HEK293 (cell line): ENCODE data around the gene ANGPT4.

Experiments
- CTCF ChIA-PET: fragments of 350-600 bp; formaldehyde crosslinking; extraction: SDS; loops from one replicate; lab custom pipeline; 2021; ENCODE audit warnings: antibody characterized with exemption; lab: Yijun Ruan, JAX
- POLR2A ChIA-PET: fragments of 300-600 bp; formaldehyde crosslinking; extraction: SDS; loops from one replicate; lab custom pipeline; 2020; ENCODE audit warnings: antibody characterized with exemption, inconsistent platforms; lab: Yijun Ruan, JAX
- H3K27ac ChIP-seq: fragments of 200-500 bp; sonication (Bioruptor generic); 2 replicates; pipeline ENCODE4 v1.5.1; 2014; ENCODE audit warnings: low read depth, low read length, control low read depth, inconsistent platforms; ENCODE audit errors: extremely low read depth
- H3K36me3 ChIP-seq, 2 experiments: fragments of 200-500 bp in 1 of 2; sonication (Bioruptor generic) in 1 of 2; 1 replicate in 1 of 2; 2 replicates in 1 of 2; pipeline ENCODE4 v1.5.1; 2014 to 2017; ENCODE audit warnings: inconsistent platforms in 2 of 2, low read length in 2 of 2; ENCODE audit not compliant: control insufficient read depth in 2 of 2, insufficient read depth in 1 of 2
- H3K4me1 ChIP-seq: fragments of 200-500 bp; sonication (Bioruptor generic); 2 replicates; pipeline ENCODE4 v1.5.1; 2014; ENCODE audit warnings: mild to moderate bottlenecking, low read length, inconsistent platforms; ENCODE audit not compliant: control insufficient read depth, insufficient read depth
- H3K4me3 ChIP-seq: 2 replicates; pipeline ENCODE4 v1.5.1; 2011; ENCODE audit warnings: low read depth, mild to moderate bottlenecking, control low read depth, low read length, moderate library complexity
- H3K9me3 ChIP-seq: fragments of 200-500 bp; sonication (Bioruptor generic); 2 replicates; pipeline ENCODE4 v1.5.1; 2014; ENCODE audit warnings: low read depth, low read length, inconsistent platforms; ENCODE audit not compliant: control insufficient read depth, insufficient read depth
- GLIS2 ChIP-seq: fragments of 450-650 bp; formaldehyde crosslinking; IDR thresholded peaks from 2 replicates; pipeline ENCODE4 v1.5.1; 2016; ENCODE audit warnings: missing biosample characterization, missing genetic modification characterization
- HOXD13 ChIP-seq: sonication (generic); formaldehyde crosslinking; IDR thresholded peaks from 2 replicates; pipeline ENCODE4 v1.8.0; 2022; ENCODE audit warnings: missing genetic modification reagents, borderline replicate concordance
- MYNN ChIP-seq: fragments of 450-650 bp; formaldehyde crosslinking; IDR thresholded peaks from 2 replicates; pipeline ENCODE4 v1.5.1; 2016; ENCODE audit warnings: missing biosample characterization, missing genetic modification characterization, borderline replicate concordance
- OSR2 ChIP-seq: fragments of 450-650 bp; formaldehyde crosslinking; IDR thresholded peaks from 2 replicates; pipeline ENCODE4 v1.5.1; 2016; ENCODE audit warnings: missing biosample characterization, missing genetic modification characterization
- PATZ1 ChIP-seq: fragments of 450-650 bp; formaldehyde crosslinking; IDR thresholded peaks from 2 replicates; pipeline ENCODE4 v1.5.1; 2016; ENCODE audit warnings: missing biosample characterization, missing genetic modification characterization
- PRDM10 ChIP-seq: fragments of 450-650 bp; formaldehyde crosslinking; IDR thresholded peaks from 2 replicates; pipeline ENCODE4 v1.5.1; 2016; ENCODE audit warnings: missing biosample characterization, missing genetic modification characterization
- SCRT2 ChIP-seq: fragments of 450-650 bp; formaldehyde crosslinking; IDR thresholded peaks from 2 replicates; pipeline ENCODE4 v1.5.1; 2016; ENCODE audit warnings: missing biosample characterization, missing genetic modification characterization
- ZNF138 ChIP-seq: fragments of 450-650 bp; formaldehyde crosslinking; IDR thresholded peaks from 2 replicates; pipeline ENCODE4 v1.5.1; 2016; ENCODE audit warnings: missing biosample characterization, missing genetic modification characterization, borderline replicate concordance
- ZNF174 ChIP-seq: fragments of 450-650 bp; formaldehyde crosslinking; IDR thresholded peaks from 2 replicates; pipeline ENCODE4 v1.5.0; 2017; ENCODE audit warnings: missing biosample characterization, mild to moderate bottlenecking, missing genetic modification characterization
- ZNF202 ChIP-seq: fragments of 450-650 bp; formaldehyde crosslinking; IDR thresholded peaks from 2 replicates; pipeline ENCODE4 v1.5.1; 2016; ENCODE audit warnings: missing biosample characterization, missing genetic modification characterization, borderline replicate concordance
- ZNF248 ChIP-seq: fragments of 450-650 bp; formaldehyde crosslinking; IDR thresholded peaks from 2 replicates; pipeline ENCODE4 v1.5.1; 2017; ENCODE audit warnings: missing biosample characterization, missing genetic modification characterization
- ZNF266 ChIP-seq: fragments of 450-650 bp; formaldehyde crosslinking; IDR thresholded peaks from 2 replicates; pipeline ENCODE4 v1.5.1; 2016; ENCODE audit warnings: missing biosample characterization, missing genetic modification characterization, low read depth
- ZNF274 ChIP-seq, 2 experiments: fragments of 200-500 bp in 1 of 2; fragments of 450-650 bp in 1 of 2; sonication (Bioruptor generic) in 1 of 2; formaldehyde crosslinking in 1 of 2; IDR thresholded peaks; 2 replicates each; pipeline versions ENCODE4 v1.5.1 to v1.6.1; 2014 to 2016; ENCODE audit warnings: borderline replicate concordance in 1 of 2, inconsistent platforms in 1 of 2, low read length in 1 of 2, missing biosample characterization in 1 of 2, missing genetic modification characterization in 1 of 2
- ZNF292 ChIP-seq: fragments of 450-650 bp; formaldehyde crosslinking; IDR thresholded peaks from 2 replicates; pipeline ENCODE4 v1.5.1; 2016; ENCODE audit warnings: low read depth, missing biosample characterization, missing genetic modification characterization, borderline replicate concordance
- ZNF302 ChIP-seq: fragments of 450-650 bp; formaldehyde crosslinking; IDR thresholded peaks from 2 replicates; pipeline ENCODE4 v1.5.1; 2016; ENCODE audit warnings: missing biosample characterization, missing genetic modification characterization, low read depth
- ZNF324 ChIP-seq: fragments of 450-650 bp; formaldehyde crosslinking; IDR thresholded peaks from 2 replicates; pipeline ENCODE4 v1.5.1; 2016; ENCODE audit warnings: missing biosample characterization, missing genetic modification characterization
- ZNF366 ChIP-seq: fragments of 450-650 bp; formaldehyde crosslinking; conservative IDR thresholded peaks from 2 replicates; pipeline ENCODE4 v1.5.1; 2016; ENCODE audit warnings: missing biosample characterization, missing genetic modification characterization
- ZNF426 ChIP-seq: fragments of 450-650 bp; formaldehyde crosslinking; IDR thresholded peaks from 2 replicates; pipeline ENCODE4 v1.5.1; 2017; ENCODE audit warnings: missing biosample characterization, missing genetic modification characterization, mild to moderate bottlenecking, inconsistent platforms, moderate library complexity
- ZNF433 ChIP-seq: fragments of 450-650 bp; formaldehyde crosslinking; IDR thresholded peaks from 2 replicates; pipeline ENCODE4 v1.5.1; 2016; ENCODE audit warnings: missing biosample characterization, missing genetic modification characterization, low read depth
- ZNF561 ChIP-seq: fragments of 450-650 bp; IDR thresholded peaks from 2 replicates; pipeline ENCODE4 v1.5.1; 2018; ENCODE audit warnings: missing biosample characterization, missing genetic modification characterization, borderline replicate concordance
- ZNF571 ChIP-seq: fragments of 450-650 bp; formaldehyde crosslinking; IDR thresholded peaks from 2 replicates; pipeline ENCODE4 v1.5.0; 2017; ENCODE audit warnings: missing biosample characterization, missing genetic modification characterization
- ZSCAN16 ChIP-seq: fragments of 450-650 bp; formaldehyde crosslinking; IDR thresholded peaks from 2 replicates; pipeline ENCODE4 v1.5.1; 2016; ENCODE audit warnings: missing biosample characterization, missing genetic modification characterization
- ZSCAN23 ChIP-seq: fragments of 450-650 bp; formaldehyde crosslinking; IDR thresholded peaks from 2 replicates; pipeline ENCODE4 v1.5.1; 2016; ENCODE audit warnings: missing biosample characterization, missing genetic modification characterization

Gene ANGPT4

GRCh38 chr20:842547-842940, 73.6 kb downstream of the ANGPT4 start:
- ChIA-PET CTCF (interaction anchor here (1.2 to 1.7 kb wide), 2 partner anchors 9 to 114 kb away, joined by 4 to 5 read pairs; no protein-coding TSS in a partner anchor), POLR2A (no interaction called here)
- TF ChIP-seq ZNF174 (tag by site-specific recombination) (no peak), ZNF324 (tag by site-specific recombination) (no peak), ZNF433 (no peak)
- Histone ChIP-seq H3K4me3 (no peak overlapping the region), H3K4me1 (peaks cover 2% of the 10 kb centered on the region; the same call in 1 of the 2 replicates), H3K36me3 (peaks cover 0 to 2% of the 10 kb centered on the region in 2 experiments; a peak in 1 of 3 replicates), H3K27ac (no peak overlapping the region), H3K9me3 (no peaks in the 10 kb centered on the region)

- CTCF ChIA-PET: interaction anchor here (0.6 to 1.2 kb wide), 5 partner anchors 10 to 1114 kb away, joined by 3 to 6 read pairs (median 3); no protein-coding TSS in a partner anchor
- POLR2A ChIA-PET: no interaction called here
- Histone ChIP-seq H3K36me3 (peaks cover 0 to 2% of the 10 kb centered on the region in 2 experiments; a peak in 1 of 3 replicates), H3K4me3 (no peak overlapping the region), H3K4me1 (peaks cover 2% of the 10 kb centered on the region; the same call in 1 of the 2 replicates), H3K9me3 (no peaks in the 10 kb centered on the region), H3K27ac (no peak overlapping the region)
- TF ChIP-seq GLIS2 (tag by site-specific recombination): 0 out of 2 replicates have a peak, but pooled peaks have one; percentile 26
- no peak for TF ChIP-seq HOXD13 (CRISPR knock-in tag)
- no peak for TF ChIP-seq ZNF302 (tag by site-specific recombination)
Measured at GRCh38 chr20:841568-842546, 74.3 kb downstream of the ANGPT4 start.

GRCh38 chr20:840858-841567, 75.1 kb downstream of the ANGPT4 start:
- POLR2A ChIA-PET: no interaction called here
- TF ChIP-seq ZNF266: no peak
- TF ChIP-seq SCRT2 (tag by site-specific recombination): no peak
- no peak for TF ChIP-seq ZNF248 (tag by site-specific recombination)
- no peak for TF ChIP-seq ZNF292 (tag by site-specific recombination)
- TF ChIP-seq ZNF138 (tag by site-specific recombination): no peak
- TF ChIP-seq ZSCAN16 (tag by site-specific recombination): no peak
- no peak for TF ChIP-seq ZNF433
- no peak for TF ChIP-seq PRDM10 (tag by site-specific recombination)
- no peak for TF ChIP-seq ZNF274 (IDR thresholded peaks at IDR 0.05; ENCODE audit: low read length)
- TF ChIP-seq ZNF274 (tag by site-specific recombination; IDR thresholded peaks at IDR 0.05; ENCODE audit: borderline replicate concordance): no peak
- TF ChIP-seq MYNN: no peak
- TF ChIP-seq OSR2 (tag by site-specific recombination): no peak
- TF ChIP-seq PATZ1: no peak
- TF ChIP-seq ZNF426: no peak
- no peak for TF ChIP-seq ZNF366
- no peak for TF ChIP-seq ZSCAN23 (tag by site-specific recombination)
- no peak for TF ChIP-seq ZNF202
- TF ChIP-seq ZNF571 (tag by site-specific recombination): no peak
- TF ChIP-seq ZNF561 (tag by site-specific recombination): no peak
- Histone ChIP-seq H3K4me1 (peaks cover 2% of the 10 kb centered on the region; the same call in 1 of the 2 replicates), H3K9me3 (no peaks in the 10 kb centered on the region), H3K4me3 (no peak overlapping the region), H3K36me3 (peaks cover 0 to 2% of the 10 kb centered on the region in 2 experiments; a peak in 1 of 3 replicates), H3K27ac (no peak overlapping the region)
- CTCF ChIA-PET: interaction anchor here (0.6 to 1.0 kb wide), 4 partner anchors 18 to 1115 kb away, joined by 3 to 6 read pairs (median 3); no protein-coding TSS in a partner anchor
